Neutrophil (primary cell): ENCODE results near the gene CLDND1.

ENCODE experiments used
- H3K27ac ChIP-seq: fragments of 200-600 bp; sonication (generic); 2 replicates; pipeline ENCODE4 v1.5.1; 2016; ENCODE audit warnings: mild to moderate bottlenecking, moderate library complexity
- H3K27me3 ChIP-seq: fragments of 200-600 bp; sonication (generic); 2 replicates; pipeline ENCODE4 v1.6.0; 2016; ENCODE audit warnings: mild to moderate bottlenecking
- H3K36me3 ChIP-seq: fragments of 200-600 bp; sonication (generic); 2 replicates; pipeline ENCODE4 v1.5.1; 2017
- H3K4me1 ChIP-seq, 2 experiments: fragments of 200-600 bp in 1 of 2; sonication (generic) in 1 of 2; 1 replicate in 1 of 2; 2 replicates in 1 of 2; pipeline versions ENCODE4 v1.5.1 to v1.6.1; 2013 to 2016; ENCODE audit warnings: low read depth in 1 of 2, low read length in 1 of 2, mild to moderate bottlenecking in 1 of 2, moderate library complexity in 1 of 2; ENCODE audit not compliant: control insufficient read depth in 1 of 2, insufficient read depth in 1 of 2
- H3K4me3 ChIP-seq, 2 experiments: fragments of 200-600 bp in 1 of 2; sonication (generic) in 1 of 2; 1 replicate in 1 of 2; 2 replicates in 1 of 2; pipeline ENCODE4 v1.5.1; 2013 to 2016; ENCODE audit warnings: low read depth in 1 of 2, low read length in 1 of 2, mild to moderate bottlenecking in 1 of 2, moderate library complexity in 1 of 2
- H3K9me3 ChIP-seq: fragments of 200-600 bp; sonication (generic); 2 replicates; pipeline ENCODE4 v1.5.1; 2016
- CTCF ChIP-seq: fragments of 200-600 bp; sonication (generic); IDR thresholded peaks from 2 replicates; pipeline ENCODE4 v1.5.1; 2016; ENCODE audit warnings: antibody characterized with exemption

The CLDND1 gene

DNA sequence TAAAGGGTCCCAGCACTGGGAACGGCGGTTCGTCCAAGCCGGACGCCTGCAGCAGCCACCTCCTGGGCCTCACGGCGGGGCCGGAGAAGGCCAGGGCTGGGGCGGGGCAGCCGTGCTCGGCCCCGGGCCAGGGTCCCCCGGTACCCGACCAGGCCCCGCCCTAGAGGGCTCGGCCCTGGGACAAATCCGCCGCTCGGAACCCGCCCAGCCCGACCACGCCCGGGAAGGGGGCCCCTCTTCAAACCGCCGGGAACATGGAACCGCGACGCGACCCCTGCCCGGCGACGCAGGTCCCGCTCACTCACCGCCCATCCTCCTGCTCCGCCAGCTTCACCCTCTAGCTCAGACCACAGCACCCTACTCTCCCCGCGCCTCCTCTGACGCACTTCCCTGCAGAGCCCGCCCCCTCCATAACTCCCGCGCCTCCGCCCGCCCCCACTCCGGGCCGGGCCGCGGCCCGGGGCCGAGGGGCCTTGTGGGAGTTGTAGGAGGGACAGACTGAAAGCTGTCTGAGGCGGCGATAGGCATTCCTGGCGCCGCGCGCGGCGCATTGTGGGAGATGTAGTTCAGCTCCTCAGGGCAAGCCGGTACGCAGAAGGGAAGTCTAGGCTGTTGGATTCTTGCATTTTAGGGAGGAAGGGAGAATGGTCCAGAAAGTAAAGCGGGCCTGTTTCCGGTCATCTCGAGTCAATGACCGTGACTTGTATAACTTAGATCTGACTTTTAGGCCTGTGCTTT lies at the start of gene CLDND1:
TSS of gene CLDND1 (minus strand) at position 359 of the 738 bp plus-strand sequence. CDS start 1,478 bp downstream, outside the sequence.
- H3K27me3 ChIP-seq = no peaks in the 10 kb centered on the region
- H3K4me1 ChIP-seq = peaks cover 13 to 15% of the 10 kb centered on the region in 2 experiments
- H3K4me3 ChIP-seq = peak within 1 kb of the TSS; percentile 71 to 80
- no peaks in the 10 kb centered on the region for H3K9me3 ChIP-seq
- peak; percentile 44 for TF ChIP-seq CTCF
- peaks cover 17% of the 10 kb centered on the region for H3K36me3 ChIP-seq
- H3K27ac ChIP-seq = peak within 1 kb of the TSS; percentile 86

DNA sequence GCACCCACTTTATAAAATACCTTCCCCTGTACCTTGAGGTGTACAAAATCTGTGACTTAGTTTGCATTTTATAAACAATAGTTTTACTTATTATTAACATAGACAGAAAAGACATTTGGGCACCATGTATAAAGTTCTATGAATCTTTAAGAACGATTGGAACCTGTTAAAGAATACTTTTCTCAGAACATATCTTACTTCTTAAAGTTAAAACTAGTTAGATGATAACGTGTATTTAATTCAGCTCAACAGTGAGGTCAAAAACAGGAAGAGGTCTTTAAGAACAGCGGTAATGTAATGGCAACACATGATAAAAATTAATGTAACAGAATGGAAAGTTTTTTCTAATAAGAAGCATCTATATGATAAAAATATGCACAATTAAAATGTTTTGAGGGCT lies 45.7 kb upstream of the CLDND1 start:
- no peak overlapping the region for H3K4me3 ChIP-seq
- no peak for TF ChIP-seq CTCF
- H3K27me3 ChIP-seq = no peaks in the 10 kb centered on the region
- H3K36me3 ChIP-seq = no peaks in the 10 kb centered on the region
- H3K27ac ChIP-seq = no peak overlapping the region
- peaks cover 5% of the 10 kb centered on the region in 2 experiments for H3K4me1 ChIP-seq
- no peaks in the 10 kb centered on the region for H3K9me3 ChIP-seq

DNA sequence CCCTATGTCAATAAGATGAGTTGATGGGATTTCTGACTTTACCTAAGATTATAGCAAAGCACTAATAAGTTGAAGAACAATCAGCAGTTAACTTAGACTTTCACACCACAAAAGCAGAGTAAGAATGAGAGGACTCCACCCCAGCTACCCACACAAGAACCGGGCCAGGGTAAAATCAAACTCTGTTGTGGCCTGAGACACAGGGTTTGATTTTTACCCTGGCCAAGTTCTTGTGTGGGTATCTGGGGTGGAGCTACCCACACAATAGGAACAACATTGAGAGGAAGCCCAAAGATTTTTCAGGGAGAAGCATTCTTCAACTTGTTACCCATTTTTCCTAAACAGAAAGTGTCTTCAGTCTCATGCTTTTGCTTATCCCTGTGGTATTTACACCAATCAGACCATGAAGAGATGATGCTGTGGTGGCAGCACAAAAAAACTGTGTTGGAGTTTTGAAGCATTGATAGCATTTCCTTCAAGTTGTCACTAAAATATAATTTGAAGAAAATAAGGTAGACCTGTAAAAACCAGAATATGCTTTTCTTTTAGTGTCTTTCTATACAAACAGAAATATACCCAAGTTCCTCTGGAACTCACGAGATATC lies 45.1 kb upstream of the CLDND1 start:
- Histone ChIP-seq H3K4me3 (no peak overlapping the region), H3K9me3 (no peaks in the 10 kb centered on the region), H3K27ac (no peak overlapping the region), H3K36me3 (no peaks in the 10 kb centered on the region), H3K27me3 (no peaks in the 10 kb centered on the region), H3K4me1 (peaks cover 6 to 9% of the 10 kb centered on the region in 2 experiments)
- TF ChIP-seq CTCF = no peak

DNA sequence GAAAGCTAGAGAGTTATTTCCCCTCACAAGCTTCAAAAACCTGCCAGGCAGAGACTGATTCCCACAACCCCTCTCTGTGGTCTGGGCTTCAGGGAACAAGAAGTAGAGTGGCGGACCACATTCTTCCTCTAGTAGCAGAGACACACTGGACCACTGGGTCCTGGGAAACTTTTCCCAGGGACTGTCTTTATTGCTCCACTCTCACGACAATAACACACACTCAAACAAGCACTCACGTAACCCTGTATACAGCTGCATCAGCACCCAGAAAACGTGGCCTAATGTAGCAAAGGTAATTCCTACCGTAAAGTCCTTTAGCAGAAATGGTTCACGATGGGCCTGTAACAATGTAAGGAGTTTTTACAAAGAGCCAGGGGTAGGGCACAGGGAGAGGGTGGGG lies 43.1 kb upstream of the CLDND1 start:
- no peaks in the 10 kb centered on the region for H3K36me3 ChIP-seq
- no peak overlapping the region for H3K27ac ChIP-seq
- no peak overlapping the region for H3K4me3 ChIP-seq
- no peak for TF ChIP-seq CTCF
- H3K4me1 ChIP-seq = peaks cover 6 to 9% of the 10 kb centered on the region in 2 experiments
- no peaks in the 10 kb centered on the region for H3K27me3 ChIP-seq
- no peaks in the 10 kb centered on the region for H3K9me3 ChIP-seq

- H3K4me3 ChIP-seq = no peak overlapping the region
- peaks cover 6 to 9% of the 10 kb centered on the region in 2 experiments for H3K4me1 ChIP-seq
- H3K9me3 ChIP-seq = no peaks in the 10 kb centered on the region
- H3K27ac ChIP-seq = no peak overlapping the region
- TF ChIP-seq CTCF = no peak
- H3K27me3 ChIP-seq = no peaks in the 10 kb centered on the region
- H3K36me3 ChIP-seq = no peaks in the 10 kb centered on the region
Observed at GRCh38 chr3:98565237-98565643, 42.5 kb upstream of the CLDND1 start.
